ENCODE measurements around the gene INSIG2.

Gene INSIG2

GRCh38 chr2:118098307-118099030, 10.2 kb downstream of the INSIG2 start:
- DNase-seq (ENCODE audit: low spot score), result no peak

- no peak for DNase-seq (ENCODE audit: low spot score)
Observed at GRCh38 chr2:118102433-118103082, 14.3 kb downstream of the INSIG2 start.

GRCh38 chr2:118103951-118104940, 16.0 kb downstream of the INSIG2 start:
- no peak for DNase-seq (ENCODE audit: low spot score)

GRCh38 chr2:118105497-118105896, 17.2 kb downstream of the INSIG2 start:
- DNase-seq (ENCODE audit: low spot score), result no peak

GRCh38 chr2:118106926-118107325, 18.7 kb downstream of the INSIG2 start:
- no peak for DNase-seq (ENCODE audit: low spot score)

- DNase-seq (ENCODE audit: low spot score), result no peak
Observed at GRCh38 chr2:118110310-118110709, 22.0 kb downstream of the INSIG2 start.

GRCh38 chr2:118110991-118111390, 22.7 kb downstream of the INSIG2 start:
- DNase-seq (ENCODE audit: low spot score), result no peak

GRCh38 chr2:118112771-118113334, 24.6 kb downstream of the INSIG2 start:
- DNase-seq (ENCODE audit: low spot score), result no peak

GRCh38 chr2:118114863-118115262, 26.6 kb downstream of the INSIG2 start:
- no peak for DNase-seq (ENCODE audit: low spot score)

- DNase-seq (ENCODE audit: low spot score), result no peak
Observed at GRCh38 chr2:118115761-118116160, 27.5 kb downstream of the INSIG2 start.

- DNase-seq (ENCODE audit: low spot score), result no peak
Observed at GRCh38 chr2:118118479-118118878, 30.2 kb downstream of the INSIG2 start.

- DNase-seq (ENCODE audit: low spot score), result no peak
Observed at GRCh38 chr2:118119158-118119727, 31.0 kb downstream of the INSIG2 start.

GRCh38 chr2:118119761-118120400, 31.6 kb downstream of the INSIG2 start:
- DNase-seq (ENCODE audit: low spot score), result no peak

- no peak for DNase-seq (ENCODE audit: low spot score)
Observed at GRCh38 chr2:118120401-118120780, 32.1 kb downstream of the INSIG2 start.

- no peak for DNase-seq (ENCODE audit: low spot score)
Observed at GRCh38 chr2:118121101-118121500, 32.8 kb downstream of the INSIG2 start.

GRCh38 chr2:118121986-118122524, 33.8 kb downstream of the INSIG2 start:
- DNase-seq (ENCODE audit: low spot score), result no peak

GRCh38 chr2:118122594-118123281, 34.5 kb downstream of the INSIG2 start:
- no peak for DNase-seq (ENCODE audit: low spot score)

- no peak for DNase-seq (ENCODE audit: low spot score)
Observed at GRCh38 chr2:118123561-118124232, 35.4 kb downstream of the INSIG2 start.

GRCh38 chr2:118124288-118124891, 36.1 kb downstream of the INSIG2 start:
- DNase-seq (ENCODE audit: low spot score), result no peak

Measured in cerebellar cortex (tissue), 1 donor.